Stimulated activated CD8-positive, alpha-beta memory T cell treated with anti-CD3 and anti-CD28 coated beads, Interleukin-15, amount 100 ng/mL, for 48 hours (primary cell): ENCODE data around the gene ARHGAP18.
"Not testable (repeated sequence)": the region's sequence is repeated elsewhere in the genome, so short reads cannot be mapped to it uniquely, and the experiment has no call there.

ENCODE experiments used
- DNase-seq, 2 donors: peaks; one replicate each; pipeline ENCODE4 v3.0.0-alpha.2; 2020; ENCODE audit warnings: low read depth in 2 of 2

Gene ARHGAP18

DNA sequence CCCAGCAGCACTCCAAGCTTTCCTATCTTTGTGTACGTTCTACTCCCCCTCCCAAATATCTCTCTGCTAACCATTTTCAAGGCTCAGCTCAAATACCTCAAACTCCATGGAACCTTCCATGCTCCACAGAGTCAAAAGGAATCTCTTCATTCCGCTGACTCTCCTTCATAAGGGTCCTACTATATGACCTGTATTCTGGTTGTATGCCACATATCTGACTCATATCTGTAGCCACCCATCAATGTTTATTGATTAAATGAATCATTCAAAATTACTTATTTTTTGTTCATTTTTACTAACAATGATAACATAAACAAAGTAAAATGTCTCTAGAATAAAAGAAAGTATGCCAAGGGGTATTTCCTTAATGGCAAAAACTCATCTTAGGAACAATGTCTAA is 123.2 kb downstream of the ARHGAP18 start:
- no peak for DNase-seq

DNA sequence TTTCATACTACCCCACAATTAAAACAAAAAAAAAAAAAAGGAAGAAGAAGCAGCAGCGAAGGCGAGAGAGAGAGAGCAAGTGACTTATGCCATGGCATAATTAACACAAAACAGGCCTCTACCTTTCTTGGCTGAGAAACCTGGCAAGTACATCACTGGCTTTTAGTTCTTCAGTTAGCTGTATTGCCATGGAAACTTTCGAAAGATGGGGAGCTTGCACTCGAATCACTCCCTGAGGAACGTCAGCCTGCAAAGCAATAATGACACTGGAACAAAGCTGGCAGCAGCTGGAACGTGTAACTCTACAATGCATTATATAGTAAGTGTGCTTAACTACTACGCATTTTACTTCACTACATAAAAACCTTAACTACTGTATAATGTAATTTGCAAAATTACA is 126.1 kb downstream of the ARHGAP18 start:
- no peak for DNase-seq

DNA sequence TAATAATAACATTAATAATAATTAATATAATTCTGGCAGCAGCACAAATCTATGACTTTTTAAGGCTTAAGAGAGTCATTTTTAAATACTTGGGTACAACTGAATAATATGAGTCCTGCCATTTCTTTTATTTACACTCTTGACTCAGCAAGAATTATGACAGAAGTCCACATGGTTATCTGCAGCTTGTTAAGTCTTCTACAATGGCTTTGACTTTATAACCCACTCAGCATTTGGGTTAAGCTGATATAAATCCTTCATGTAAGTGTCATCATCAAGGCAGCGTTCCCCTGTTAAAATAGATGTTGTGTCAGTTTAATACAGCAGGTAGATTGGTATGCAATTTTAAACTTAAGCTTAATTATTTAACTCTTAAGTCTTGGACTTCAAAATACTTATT is 131.7 kb downstream of the ARHGAP18 start:
- no peak for DNase-seq

- DNase-seq, result no peak
Observed at GRCh38 chr6:129577691-129578090, 132.3 kb downstream of the ARHGAP18 start.

- no peak for DNase-seq
Observed at GRCh38 chr6:129576456-129576855, 133.5 kb downstream of the ARHGAP18 start.

DNA sequence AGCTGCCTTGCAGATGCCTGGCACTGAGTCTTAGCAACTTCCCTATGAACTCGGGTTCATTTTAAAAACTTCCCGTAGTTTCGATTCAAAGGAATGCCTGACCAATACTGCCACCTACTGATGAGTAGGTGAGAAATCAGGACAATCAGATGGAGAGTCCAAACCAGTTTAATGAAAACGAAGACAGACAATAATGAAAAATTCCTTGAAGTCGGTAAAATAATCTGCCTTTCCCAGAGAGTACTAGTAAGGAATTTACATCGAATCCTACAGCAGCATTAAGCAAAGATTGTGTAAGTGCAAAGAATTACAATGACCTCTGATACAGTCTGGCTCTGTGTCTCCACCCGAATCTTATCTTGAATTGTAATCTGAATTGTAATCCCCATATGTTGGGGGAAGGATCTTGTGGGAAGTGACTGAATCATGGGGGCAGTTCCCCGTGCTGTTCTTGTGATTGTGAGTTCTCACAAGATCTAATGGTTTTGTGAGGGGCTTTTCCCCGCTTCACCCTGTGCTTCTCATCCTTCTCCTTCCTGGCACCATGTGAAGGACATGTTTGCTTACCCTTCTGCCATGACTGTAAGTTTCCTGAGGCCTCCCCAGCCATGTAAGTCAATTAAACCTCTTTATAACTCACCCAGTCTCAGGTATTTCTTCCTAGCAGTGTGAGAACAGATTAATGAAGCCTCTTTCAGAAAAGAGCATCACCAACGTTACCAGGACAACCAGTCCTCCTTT is 134.4 kb downstream of the ARHGAP18 start:
- DNase-seq, result no peak

DNA sequence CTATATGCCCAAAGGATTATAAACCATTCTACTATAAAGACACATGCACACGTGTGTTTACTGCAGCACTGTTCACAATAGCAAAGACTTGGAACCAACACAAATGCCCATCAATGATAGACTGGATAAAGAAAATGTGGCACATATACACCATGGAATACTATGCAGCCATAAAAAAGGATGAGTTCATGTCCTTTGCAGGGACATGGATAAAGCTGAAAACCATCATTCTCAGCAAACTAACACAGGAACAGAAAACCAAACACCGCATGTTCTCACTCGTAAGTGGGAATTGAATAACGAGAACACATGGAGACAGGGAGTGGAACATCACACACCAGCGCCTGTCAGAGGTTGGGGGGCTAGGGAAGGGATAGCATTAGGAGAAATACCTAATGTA is 135.4 kb downstream of the ARHGAP18 start:
- not testable (repeated sequence) for DNase-seq

GRCh38 chr6:129570929-129571328 is 139.0 kb downstream of the ARHGAP18 start:
- not testable (repeated sequence) for DNase-seq

DNA sequence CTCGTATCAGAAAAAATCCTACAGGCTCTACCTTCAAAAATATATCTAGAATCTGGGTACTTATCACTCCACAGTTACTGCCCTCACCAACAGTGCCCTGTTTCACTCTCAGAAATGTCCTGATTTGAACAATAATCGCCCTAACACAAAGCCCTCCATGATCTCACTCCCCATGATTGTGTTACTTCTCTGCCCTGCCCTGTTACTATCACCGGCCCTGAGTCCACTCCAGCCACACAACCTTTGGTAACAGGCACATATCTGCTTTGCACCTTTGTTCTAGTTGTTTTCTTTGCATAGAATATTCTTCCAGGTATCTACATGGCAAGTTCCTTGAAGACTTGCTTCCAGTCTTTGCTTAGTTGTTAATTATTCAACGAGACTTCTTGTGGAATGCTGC is 142.0 kb downstream of the ARHGAP18 start:
- no peak for DNase-seq

DNA sequence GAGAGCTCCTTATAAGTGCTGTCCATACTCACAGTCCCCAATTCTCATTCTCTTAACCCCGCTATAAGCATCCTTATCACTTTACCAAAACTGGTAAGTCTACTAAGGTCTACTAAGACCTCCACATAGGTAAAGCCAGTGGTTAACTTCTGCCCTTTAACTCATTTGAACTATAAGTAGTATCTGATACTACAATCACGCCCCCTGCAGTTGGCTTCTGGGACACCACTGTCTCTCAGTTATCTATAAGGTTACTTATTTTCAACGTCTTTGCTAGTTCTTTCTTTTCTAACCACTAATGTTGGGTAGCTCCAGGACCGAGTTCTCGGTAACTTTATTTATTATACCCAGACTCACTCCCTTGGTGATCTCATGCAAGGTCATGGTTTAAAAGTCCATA is 142.6 kb downstream of the ARHGAP18 start:
- DNase-seq, result peak; percentile 1 to 6

DNA sequence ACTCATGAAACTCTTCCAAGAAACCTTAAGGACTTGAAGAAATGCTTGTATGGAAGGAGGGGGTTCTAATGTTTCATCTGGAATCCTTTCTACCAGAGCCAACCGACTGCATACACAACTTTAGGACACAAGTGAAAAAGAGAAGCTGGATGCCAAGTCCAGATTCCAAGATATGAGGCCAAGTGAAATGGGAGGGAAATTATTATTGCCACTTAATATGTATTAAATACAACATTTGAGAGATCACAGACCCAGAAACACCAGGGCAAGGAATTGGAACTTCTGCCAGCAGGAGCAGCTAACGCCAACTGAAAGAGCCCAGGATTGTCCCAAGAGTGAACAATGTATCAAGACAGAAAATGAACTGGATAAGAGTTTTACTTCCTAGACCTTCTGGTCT is 144.2 kb downstream of the ARHGAP18 start:
- DNase-seq, result no peak

GRCh38 chr6:129565366-129565765 is 144.6 kb downstream of the ARHGAP18 start:
- no peak for DNase-seq

GRCh38 chr6:129558248-129558647 is 151.7 kb downstream of the ARHGAP18 start:
- no peak for DNase-seq

DNA sequence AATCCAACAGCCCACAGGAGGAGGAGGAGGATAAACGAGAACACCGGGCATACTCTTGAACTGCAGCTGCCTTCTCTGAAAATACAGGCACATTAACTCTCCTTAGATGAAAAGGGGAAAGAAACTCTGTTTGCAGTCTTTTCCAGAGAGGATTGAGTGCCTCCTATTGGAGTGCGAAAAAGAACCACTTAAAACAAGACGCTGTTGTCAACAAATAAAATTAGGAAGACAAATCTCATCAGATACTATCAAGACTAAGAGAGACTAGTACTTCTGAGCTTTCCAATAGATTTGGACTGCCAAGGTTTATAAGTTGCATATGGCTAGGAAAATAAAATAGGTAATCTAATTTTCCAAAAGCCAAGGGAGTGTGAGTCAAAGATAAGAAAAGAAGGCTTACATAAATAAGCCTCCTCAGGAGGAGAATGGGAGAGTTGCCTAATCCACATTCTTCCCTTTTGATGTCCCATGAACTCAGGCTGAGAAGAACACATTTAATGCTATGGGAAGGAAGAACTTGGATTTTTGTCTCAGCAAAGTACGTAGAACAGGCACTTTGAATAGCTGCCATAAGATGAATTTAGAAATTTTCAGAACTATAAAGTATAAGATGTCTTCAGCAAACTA is 154.7 kb downstream of the ARHGAP18 start:
- DNase-seq, result no peak

DNA sequence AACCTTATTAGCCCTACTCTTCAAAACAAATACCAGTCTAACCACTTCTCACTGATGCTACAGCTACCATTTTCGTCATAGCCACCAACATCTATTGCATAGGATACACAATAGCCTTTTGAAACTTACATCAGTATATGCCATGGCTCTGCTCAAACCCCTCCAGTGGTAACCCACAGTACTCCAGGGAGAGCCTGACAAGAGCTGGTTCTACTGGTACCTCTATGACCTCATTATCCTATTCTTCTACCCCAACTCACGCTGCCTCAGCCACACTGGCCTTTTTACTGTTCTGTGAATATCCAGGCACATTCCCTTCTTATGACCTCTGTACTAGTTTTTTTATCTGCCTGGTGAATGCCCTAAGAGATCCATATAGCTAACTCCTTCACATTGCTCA is 157.6 kb downstream of the ARHGAP18 start:
- no peak for DNase-seq

GRCh38 chr6:129551486-129551885 is 158.5 kb downstream of the ARHGAP18 start:
- no peak for DNase-seq

DNA sequence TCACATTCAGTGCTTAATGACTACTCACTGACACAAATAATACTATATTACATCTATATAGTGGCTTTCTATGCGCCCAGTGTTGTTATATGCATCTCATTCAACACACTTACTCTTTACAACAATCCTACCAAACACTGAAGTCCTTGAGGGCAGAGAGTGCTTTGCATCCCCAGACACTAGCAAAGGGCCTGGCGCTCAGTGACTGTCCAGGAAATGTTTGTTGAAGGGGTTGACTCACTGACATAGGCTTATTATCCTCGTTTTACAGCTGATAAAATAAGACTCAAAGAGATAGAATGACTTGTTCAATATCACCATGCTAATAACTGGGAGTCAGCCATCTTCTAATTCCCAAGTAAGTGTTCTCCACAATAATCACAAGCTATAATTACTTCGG is 163.3 kb downstream of the ARHGAP18 start:
- no peak for DNase-seq

- DNase-seq, result no peak
Observed at GRCh38 chr6:129544892-129545612, 164.9 kb downstream of the ARHGAP18 start.

DNA sequence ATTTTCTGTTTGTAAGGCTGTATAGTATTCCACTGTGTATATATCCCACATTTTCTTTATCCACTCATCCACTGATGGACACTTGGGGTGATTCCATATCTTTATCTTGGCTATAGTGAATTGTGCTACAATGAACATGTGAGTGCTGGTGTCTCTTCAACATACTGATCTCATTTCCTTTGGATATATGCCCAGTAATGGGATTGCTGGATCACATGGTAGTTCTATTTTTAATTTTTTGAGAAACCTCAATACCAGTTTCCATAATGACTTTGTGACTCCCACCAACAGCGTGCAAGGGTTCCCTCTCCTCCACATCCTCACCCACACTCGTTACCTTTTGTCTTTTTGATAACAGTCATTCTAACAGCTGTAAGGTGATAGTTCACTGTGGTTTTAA is 166.0 kb downstream of the ARHGAP18 start:
- DNase-seq, result no peak

GRCh38 chr6:129542705-129543104 is 167.3 kb downstream of the ARHGAP18 start:
- no peak for DNase-seq

- no peak for DNase-seq
Observed at GRCh38 chr6:129539032-129539431, 170.9 kb downstream of the ARHGAP18 start.

GRCh38 chr6:129536271-129536670 is 173.7 kb downstream of the ARHGAP18 start:
- DNase-seq, result no peak

DNA sequence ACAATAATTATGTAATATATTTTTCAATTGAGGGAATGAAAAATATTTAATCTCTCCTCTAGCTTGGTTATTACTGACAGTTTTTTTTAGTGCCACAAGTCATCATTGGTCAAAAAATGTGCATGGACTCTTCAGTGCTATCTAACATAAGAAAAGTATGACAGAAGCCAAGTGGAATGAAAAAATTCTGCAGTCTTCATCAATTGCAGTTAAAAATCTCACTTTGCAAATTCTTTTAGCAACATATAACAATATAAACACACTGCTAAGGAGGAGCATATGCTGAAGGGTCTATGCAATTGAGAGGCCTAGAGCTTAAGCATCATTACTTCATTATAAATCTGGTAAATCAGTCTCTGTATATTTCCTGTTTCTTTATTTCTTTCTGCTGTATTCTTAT is 175.1 kb downstream of the ARHGAP18 start:
- DNase-seq, result no peak
